HEK293T (cell line): ENCODE data around the gene HOXB2.
"Not testable (repeated sequence)": the region's sequence is repeated elsewhere in the genome, so short reads cannot be mapped to it uniquely, and the experiment has no call there.

Source experiments
- CTCF ChIA-PET: fragments of 350-600 bp; formaldehyde crosslinking; extraction: SDS; loops from one replicate; lab custom pipeline; 2021; ENCODE audit warnings: antibody characterized with exemption, inconsistent platforms; lab: Yijun Ruan, JAX
- POLR2A ChIA-PET: fragments of 350-600 bp; formaldehyde crosslinking; extraction: SDS; loops from one replicate; lab custom pipeline; 2020; ENCODE audit warnings: antibody characterized with exemption, inconsistent platforms; lab: Yijun Ruan, JAX
- DNase-seq: peaks from one replicate; pipeline ENCODE4 v3.0.0; 2012; ENCODE audit warnings: mixed read lengths; ENCODE audit errors: extremely low spot score
- ARNT ChIP-seq: fragments of 450-650 bp; IDR thresholded peaks from 2 replicates; pipeline ENCODE4 v1.6.1; 2017; ENCODE audit warnings: mild to moderate bottlenecking
- BHLHE40 ChIP-seq: fragments of 450-650 bp; IDR thresholded peaks from 2 replicates; pipeline ENCODE4 v1.6.1; 2016; ENCODE audit warnings: mild to moderate bottlenecking, moderate library complexity, borderline replicate concordance
- CTBP1 ChIP-seq: fragments of 450-650 bp; IDR thresholded peaks from 2 replicates; pipeline ENCODE4 v1.6.1; 2016; ENCODE audit warnings: borderline replicate concordance
- ELF4 ChIP-seq: fragments of 450-650 bp; IDR thresholded peaks from 2 replicates; pipeline ENCODE4 v1.6.1; 2017; ENCODE audit warnings: antibody characterized with exemption
- FOXA1 ChIP-seq: fragments of 450-650 bp; IDR thresholded peaks from 2 replicates; pipeline ENCODE4 v1.6.1; 2016; ENCODE audit warnings: mild to moderate bottlenecking
- FOXK2 ChIP-seq: fragments of 450-650 bp; IDR thresholded peaks from 2 replicates; pipeline ENCODE4 v1.6.1; 2016; ENCODE audit warnings: mild to moderate bottlenecking
- FOXM1 ChIP-seq: fragments of 450-650 bp; IDR thresholded peaks from 2 replicates; pipeline ENCODE4 v1.6.1; 2017; ENCODE audit warnings: mild to moderate bottlenecking, borderline replicate concordance
- HDGF ChIP-seq: fragments of 450-650 bp; IDR thresholded peaks from 2 replicates; pipeline ENCODE4 v1.6.1; 2017; ENCODE audit warnings: antibody characterized with exemption, borderline replicate concordance
- L3MBTL2 ChIP-seq: fragments of 450-650 bp; conservative IDR thresholded peaks from 2 replicates; pipeline ENCODE4 v1.6.1; 2016; ENCODE audit warnings: mild to moderate bottlenecking
- LEF1 ChIP-seq: fragments of 450-650 bp; IDR thresholded peaks from 2 replicates; pipeline ENCODE4 v1.6.1; 2017; ENCODE audit warnings: mild to moderate bottlenecking, borderline replicate concordance
- NFRKB ChIP-seq: fragments of 450-650 bp; IDR thresholded peaks from 2 replicates; pipeline ENCODE4 v1.6.1; 2016; ENCODE audit warnings: mild to moderate bottlenecking, moderate library complexity
- PKNOX1 ChIP-seq: fragments of 450-650 bp; IDR thresholded peaks from 2 replicates; pipeline ENCODE4 v1.6.1; 2016
- SP1 ChIP-seq: fragments of 450-650 bp; IDR thresholded peaks from 2 replicates; pipeline ENCODE4 v1.6.1; 2017
- SUZ12 ChIP-seq: fragments of 450-650 bp; IDR thresholded peaks from 2 replicates; pipeline ENCODE4 v1.6.1; 2016; ENCODE audit warnings: mild to moderate bottlenecking
- TARDBP ChIP-seq: fragments of 450-650 bp; IDR thresholded peaks from 2 replicates; pipeline ENCODE4 v1.6.1; 2016
- ZNF384 ChIP-seq: fragments of 450-650 bp; IDR thresholded peaks from 2 replicates; pipeline ENCODE4 v1.6.1; 2016

Gene HOXB2

GRCh38 chr17:48513666-48514455 is 31.0 kb downstream of the HOXB2 start:
- ChIA-PET CTCF (interaction anchor here (0.7 to 1.0 kb wide), 2 partner anchors 13 to 20 kb away, joined by 3 read pairs; no protein-coding TSS in a partner anchor), POLR2A (no interaction called here)
- no peak for DNase-seq
- TF ChIP-seq PKNOX1 (no peak), HDGF (no peak), LEF1 (no peak), SUZ12 (no peak), ZNF384 (no peak), TARDBP (no peak), FOXM1 (no peak), NFRKB (no peak)

- CTCF ChIA-PET = interaction anchor here (0.7 kb wide), 1 partner anchor 19 kb away, joined by 3 read pairs; no protein-coding TSS in a partner anchor
- DNase-seq = no peak
- POLR2A ChIA-PET = no interaction called here
- TF ChIP-seq PKNOX1 (no peak), HDGF (no peak), BHLHE40 (no peak), L3MBTL2 (no peak), SP1 (no peak), CTBP1 (no peak), TARDBP (no peak), LEF1 (no peak), ZNF384 (no peak), ARNT (no peak)
These were observed 31.8 kb downstream of the HOXB2 start for GRCh38 chr17:48513097-48513496.

- CTCF ChIA-PET = interaction anchor here (0.6 kb wide), 2 partner anchors 12 to 159 kb away, joined by 3 to 4 read pairs; no protein-coding TSS in a partner anchor
- DNase-seq = no peak
- no peak for TF ChIP-seq ARNT
- TF ChIP-seq CTBP1 = no peak
- no peak for TF ChIP-seq LEF1
- no peak for TF ChIP-seq HDGF
- no peak for TF ChIP-seq FOXA1
- no peak for TF ChIP-seq NFRKB
- TF ChIP-seq SUZ12 = no peak
- TF ChIP-seq FOXK2 = no peak
- TF ChIP-seq ZNF384 = no peak
- no peak for TF ChIP-seq ELF4
- TF ChIP-seq TARDBP = no peak
- TF ChIP-seq FOXM1 = no peak
- POLR2A ChIA-PET = no interaction called here
These were observed 33.9 kb downstream of the HOXB2 start for GRCh38 chr17:48510761-48511604.

- ChIA-PET CTCF (no interaction called here), POLR2A (no interaction called here)
These were observed 34.5 kb downstream of the HOXB2 start for GRCh38 chr17:48510381-48510760.

GRCh38 chr17:48509708-48510107 is 35.2 kb downstream of the HOXB2 start:
- CTCF ChIA-PET, DNase-seq, POLR2A ChIA-PET: not testable (repeated sequence)

More at GRCh38 chr17:48510381-48510760, 34.5 kb downstream of the HOXB2 start:
- no peak for DNase-seq
- TF ChIP-seq FOXM1 = no peak

- TF ChIP-seq ELF4 = no peak
- no peak for TF ChIP-seq NFRKB
- TF ChIP-seq TARDBP = no peak
- TF ChIP-seq LEF1 = no peak
- no peak for TF ChIP-seq CTBP1
- no peak for TF ChIP-seq ZNF384
- TF ChIP-seq BHLHE40 = no peak
- no peak for TF ChIP-seq FOXK2
- TF ChIP-seq FOXM1 = no peak
- no peak for TF ChIP-seq SUZ12
- TF ChIP-seq PKNOX1 = no peak
- no peak for TF ChIP-seq SP1
- TF ChIP-seq ARNT = no peak
- TF ChIP-seq FOXA1 = no peak
- TF ChIP-seq L3MBTL2 = no peak
- TF ChIP-seq HDGF = no peak
- no peak for DNase-seq
- CTCF ChIA-PET = interaction anchor here (0.6 to 1.1 kb wide), 3 partner anchors 8 to 280 kb away, joined by 4 to 9 read pairs (median 5); no protein-coding TSS in a partner anchor
- POLR2A ChIA-PET = no interaction called here
These were observed 38.7 kb downstream of the HOXB2 start for GRCh38 chr17:48506246-48506645.
